ENCODE data around the gene PCDHGA1. TPM values are rescaled to one million over a fixed set of nuclear protein-coding genes. Genes with fewer than 3 reads are reported as not detected.

Gene PCDHGA1
- total and polyA plus RNA-seq, 2 donors (not counting 1 experiment from before 2014, with no cell fraction given), result 0.06 to 0.64 TPM

DNA sequence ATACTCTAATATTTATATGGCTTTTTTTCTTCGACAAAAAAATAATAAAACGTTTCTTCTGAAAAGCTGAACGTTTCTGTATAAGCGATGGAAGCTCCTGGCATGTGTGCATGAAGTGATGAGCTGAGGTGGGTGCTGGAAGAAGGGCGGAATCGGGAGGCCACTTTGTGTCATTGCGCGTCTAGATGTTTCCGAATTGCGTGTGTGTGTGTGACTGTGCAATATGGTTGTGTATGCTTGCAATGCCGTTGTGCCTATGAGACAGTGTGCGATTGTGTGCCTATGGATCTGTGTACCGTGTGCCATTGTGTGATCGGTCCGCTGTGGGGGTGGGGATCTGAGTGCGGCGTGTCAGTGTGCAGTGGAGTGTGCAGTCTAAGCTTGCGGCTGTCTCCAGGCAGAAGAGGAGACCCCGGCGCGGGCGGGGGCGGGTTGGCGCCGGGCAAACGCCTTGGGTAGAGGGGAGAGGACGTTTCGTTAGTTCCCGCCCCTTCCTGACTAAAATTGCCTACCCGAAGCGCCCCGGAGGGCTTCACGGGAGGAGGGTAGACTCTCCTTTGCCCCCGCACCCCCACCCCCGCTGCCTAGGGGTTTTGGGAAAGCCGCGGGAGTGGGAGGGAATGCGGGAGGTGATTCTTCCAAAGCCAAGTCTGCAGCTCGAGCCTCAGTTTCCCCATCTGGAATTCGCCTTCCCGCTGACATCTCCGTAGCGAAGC, 182.8 kb downstream of the PCDHGA1 start:
- H2AFZ ChIP-seq (ENCODE audit: insufficient read depth, low read depth, low read length, poor library complexity, severe bottlenecking), result peak overlapping the region; percentile 39
- no peaks in the 10 kb centered on the region for H3K27me3 ChIP-seq (replicated peaks in 1 of 4; ENCODE audit: control extremely low read depth in 1 of 4, control insufficient read depth in 3 of 4, insufficient read depth in 4 of 4, low read length in 3 of 4)
- ChIA-PET POLR2A (interaction anchor here (0.5 kb wide), 1 partner anchor 79 kb away, joined by 3 read pairs; no protein-coding TSS in a partner anchor), CTCF (interaction anchor here (0.6 to 12.8 kb wide), 19 partner anchors 12 to 193 kb away, joined by 3 to 176 read pairs (median 5); partner anchors contain the start of genes PCDHGA10, PCDHGA11, PCDHGA12 and PCDHGC3)
- Mint-ChIP-seq H3K27me3 (no peaks in the 10 kb centered on the region), H3K4me3 (peak overlapping the region; percentile 92), H3K4me1 (peaks cover 79% of the 10 kb centered on the region), H3K9me3 (ENCODE audit: insufficient read depth) (peaks cover 3% of the 10 kb centered on the region), H3K27ac (peak overlapping the region; percentile 75)
- H3K36me3 ChIP-seq (replicated peaks in 1 of 2; ENCODE audit: control extremely low read depth in 1 of 2, control insufficient read depth in 1 of 2, extremely low read depth in 1 of 2, insufficient read depth in 2 of 2, low read length in 1 of 2), result peaks cover 0 to 35% of the 10 kb centered on the region in 2 experiments
- ATAC-seq (ENCODE audit: low read depth) (peak; percentile 12), DNase-seq (peak; percentile 42)
- H3K4me3 ChIP-seq (ENCODE audit: control extremely low read depth in 1 of 5, extremely low read depth in 1 of 5, insufficient read depth in 1 of 5, low read depth in 2 of 5, low read length in 4 of 5), result peak overlapping the region; percentile 31 to 74 (median 60)
- no peak for TF ChIP-seq EZH2 (IDR thresholded peaks at IDR 0.05; ENCODE audit: borderline replicate concordance, insufficient read depth, low read depth, low read length, poor library complexity, severe bottlenecking)
- TF ChIP-seq, protein P1, sequence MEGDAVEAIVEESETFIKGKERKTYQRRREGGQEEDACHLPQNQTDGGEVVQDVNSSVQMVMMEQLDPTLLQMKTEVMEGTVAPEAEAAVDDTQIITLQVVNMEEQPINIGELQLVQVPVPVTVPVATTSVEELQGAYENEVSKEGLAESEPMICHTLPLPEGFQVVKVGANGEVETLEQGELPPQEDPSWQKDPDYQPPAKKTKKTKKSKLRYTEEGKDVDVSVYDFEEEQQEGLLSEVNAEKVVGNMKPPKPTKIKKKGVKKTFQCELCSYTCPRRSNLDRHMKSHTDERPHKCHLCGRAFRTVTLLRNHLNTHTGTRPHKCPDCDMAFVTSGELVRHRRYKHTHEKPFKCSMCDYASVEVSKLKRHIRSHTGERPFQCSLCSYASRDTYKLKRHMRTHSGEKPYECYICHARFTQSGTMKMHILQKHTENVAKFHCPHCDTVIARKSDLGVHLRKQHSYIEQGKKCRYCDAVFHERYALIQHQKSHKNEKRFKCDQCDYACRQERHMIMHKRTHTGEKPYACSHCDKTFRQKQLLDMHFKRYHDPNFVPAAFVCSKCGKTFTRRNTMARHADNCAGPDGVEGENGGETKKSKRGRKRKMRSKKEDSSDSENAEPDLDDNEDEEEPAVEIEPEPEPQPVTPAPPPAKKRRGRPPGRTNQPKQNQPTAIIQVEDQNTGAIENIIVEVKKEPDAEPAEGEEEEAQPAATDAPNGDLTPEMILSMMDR (IDR thresholded peaks at IDR 0.05), result no peak
- H3K4me1 ChIP-seq (ENCODE audit: control insufficient read depth in 2 of 2, insufficient read depth in 2 of 2, low read length in 2 of 2), result peaks cover 52 to 83% of the 10 kb centered on the region in 2 donors
- peaks cover 0 to 13% (median 0%) of the 10 kb centered on the region in 3 donors for H3K9me3 ChIP-seq (ENCODE audit: control extremely low read depth in 1 of 3, control insufficient read depth in 2 of 3, insufficient read depth in 1 of 3, low read length in 2 of 3)
- H3K27ac ChIP-seq (ENCODE audit: low read length in 2 of 2), result no peak overlapping the region
- 6% methylated on average over 36 of the region's 43 CpGs for WGBS (ENCODE audit: insufficient coverage)
- no peaks in the 10 kb centered on the region for H3K79me2 ChIP-seq (ENCODE audit: control insufficient read depth, insufficient read depth, low read length)
- peaks cover 10% of the 10 kb centered on the region for H4K20me1 ChIP-seq (ENCODE audit: control insufficient read depth, insufficient read depth, low read length, poor library complexity, severe bottlenecking)
- peak overlapping the region; percentile 86 for H3K4me2 ChIP-seq (replicated peaks; ENCODE audit: low read depth, low read length, poor library complexity, severe bottlenecking)
- intact Hi-C loops (cut with micrococcal nuclease), result loop anchor here (2.0 kb wide), 2 partner anchors 20 to 192 kb away; partner anchors contain the start of gene TAF7
- H3K9ac ChIP-seq (ENCODE audit: low read length), result peak overlapping the region; percentile 60
